GM18499 (cell line): ENCODE results near the gene B3GALNT2.
A peak's percentile ranks its signal among the peaks of the same experiment; 100 is the strongest.
"Not testable (repeated sequence)": the region's sequence is repeated elsewhere in the genome, so short reads cannot be mapped to it uniquely, and the experiment has no call there.

ENCODE experiments used
- ATAC-seq: cut with Tn5 transposase; IDR thresholded peaks from one replicate; pipeline ENCODE4 v1.9.1; 2021; ENCODE audit warnings: moderate number of reproducible peaks; ENCODE audit not compliant: insufficient read depth, unreplicated experiment

The B3GALNT2 gene

DNA sequence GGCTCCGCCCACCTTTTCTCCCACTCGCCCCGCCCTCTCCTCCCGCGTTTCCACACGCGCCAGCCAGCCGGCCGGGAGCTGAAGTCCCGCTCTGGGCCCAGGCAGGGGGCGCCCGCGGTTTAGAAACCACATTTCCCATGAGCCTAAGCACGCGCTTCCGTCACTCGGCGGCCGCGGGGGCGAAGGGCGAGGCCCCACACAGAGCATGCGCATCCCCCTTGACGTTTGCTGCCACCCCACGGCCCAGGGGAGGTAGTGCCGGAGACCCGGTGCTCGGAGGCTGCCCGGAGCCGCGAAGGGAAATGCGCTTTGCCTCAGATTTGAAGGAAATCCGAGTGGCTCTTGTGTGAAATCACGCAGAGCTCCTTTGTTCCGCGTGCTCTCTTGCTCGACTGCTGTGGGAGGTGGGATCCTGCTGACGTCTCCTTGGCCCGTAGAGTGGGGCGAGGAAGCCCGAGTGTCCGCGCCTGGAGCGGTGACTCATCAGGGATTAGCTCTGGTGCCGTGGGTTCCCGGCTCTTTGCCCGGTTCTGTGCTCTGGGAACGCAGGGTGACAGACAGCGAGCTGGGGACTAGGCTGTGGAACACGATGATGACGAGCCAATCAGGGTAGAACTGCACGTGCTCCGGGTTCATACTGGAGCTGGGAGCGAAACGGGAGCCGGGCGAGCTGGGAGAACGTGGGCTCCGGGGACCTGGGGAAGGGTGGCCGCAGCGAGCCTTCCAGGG lies 406 bp upstream of the B3GALNT2 start:
- peak; percentile 78 for ATAC-seq

DNA sequence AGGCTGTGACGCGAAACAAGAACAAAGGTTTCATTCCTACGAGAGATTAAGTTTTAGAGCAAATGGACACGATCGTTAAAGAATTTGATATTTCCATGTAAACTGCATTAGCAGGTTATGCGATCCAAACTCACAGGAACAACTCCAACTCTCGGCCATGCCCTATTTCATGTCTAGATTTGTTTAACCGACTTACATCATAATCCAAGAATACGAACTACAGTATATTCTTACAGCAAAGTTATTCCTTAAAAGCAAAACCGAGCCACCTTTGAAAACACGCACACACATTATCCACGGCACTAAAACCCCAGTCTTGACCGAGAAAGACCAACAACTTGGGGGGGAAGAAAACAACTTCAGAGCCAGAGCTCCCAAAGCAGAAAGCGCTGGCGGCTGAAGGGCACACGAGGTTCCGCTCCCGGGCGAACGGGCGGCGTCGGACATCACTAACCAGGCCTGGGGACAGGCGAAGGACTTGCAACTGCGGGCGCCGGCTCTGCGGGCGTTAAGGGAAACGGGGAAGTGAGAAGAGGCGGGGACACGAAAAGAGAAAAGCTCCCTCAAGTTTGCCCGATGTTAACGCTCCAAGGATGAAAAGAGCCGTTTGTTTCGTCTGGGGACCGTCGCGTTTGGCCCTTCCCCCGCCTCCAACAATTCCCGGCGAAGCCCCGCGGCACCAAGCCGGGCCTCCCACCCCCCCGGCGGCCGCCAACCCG lies 690 bp downstream of the B3GALNT2 start:
- ATAC-seq: no peak

DNA sequence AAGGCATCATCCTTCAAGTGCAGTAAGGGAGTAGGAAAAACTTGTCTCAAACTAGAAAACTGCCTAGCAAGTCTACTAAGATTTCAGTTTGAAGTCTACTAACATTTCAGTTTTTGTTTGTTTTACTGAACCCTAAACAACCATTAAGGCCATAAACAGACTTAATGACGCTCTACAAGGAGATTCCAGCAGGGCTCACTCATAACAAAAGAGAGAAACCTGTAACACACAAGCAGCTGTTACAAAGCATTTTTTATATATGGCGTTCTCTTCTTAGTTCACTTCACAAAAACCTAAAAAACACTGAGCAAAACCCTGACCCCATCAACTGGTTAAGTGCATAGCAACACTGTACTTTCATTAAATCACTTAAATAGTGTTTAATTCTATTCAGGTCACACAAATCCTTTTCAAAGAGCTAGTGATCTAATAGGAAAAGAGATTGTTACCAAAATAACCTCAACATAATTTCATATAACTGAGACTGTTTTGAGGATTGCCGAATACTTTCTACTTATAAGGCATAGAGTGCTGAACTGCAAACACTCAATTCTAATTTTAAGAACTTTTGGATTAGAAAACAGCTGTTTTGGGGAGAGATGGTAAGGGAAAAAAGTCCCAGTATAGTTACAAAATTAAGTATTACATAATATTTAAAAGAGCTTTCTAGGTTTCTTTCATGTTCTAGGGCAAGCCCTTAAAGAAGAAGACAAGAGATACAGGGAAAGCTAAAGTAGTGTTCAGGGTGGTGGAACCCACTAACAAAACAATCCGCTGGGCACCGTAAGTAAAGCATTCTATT lies 1.4 kb downstream of the B3GALNT2 start:
- no peak for ATAC-seq

DNA sequence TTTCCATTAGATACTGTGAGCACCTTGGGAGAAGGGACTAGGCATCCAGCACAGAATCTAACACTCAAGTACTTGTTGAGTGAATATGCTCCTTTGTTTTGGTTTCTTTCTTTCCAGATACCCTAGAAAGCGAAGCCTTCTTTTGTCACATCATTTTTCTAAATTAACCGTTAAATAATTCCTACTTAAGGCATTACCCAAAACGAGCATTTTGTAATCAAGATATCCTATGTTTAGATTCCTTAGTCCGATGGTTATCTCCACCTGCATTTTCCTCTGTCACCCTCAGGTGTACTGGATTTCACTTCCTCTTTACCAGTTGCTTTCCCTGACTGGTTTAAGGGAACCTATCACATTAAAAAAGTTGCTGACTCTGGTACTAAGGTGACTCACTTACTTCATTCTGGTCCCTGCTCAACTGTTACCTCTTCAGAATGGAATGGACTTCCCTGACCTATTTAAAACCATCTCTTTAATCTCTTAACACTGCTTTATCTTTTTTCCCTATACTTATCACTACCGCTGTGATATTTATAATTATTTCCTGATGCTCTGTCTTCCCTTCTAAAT lies 3.2 kb downstream of the B3GALNT2 start:
- no peak for ATAC-seq

DNA sequence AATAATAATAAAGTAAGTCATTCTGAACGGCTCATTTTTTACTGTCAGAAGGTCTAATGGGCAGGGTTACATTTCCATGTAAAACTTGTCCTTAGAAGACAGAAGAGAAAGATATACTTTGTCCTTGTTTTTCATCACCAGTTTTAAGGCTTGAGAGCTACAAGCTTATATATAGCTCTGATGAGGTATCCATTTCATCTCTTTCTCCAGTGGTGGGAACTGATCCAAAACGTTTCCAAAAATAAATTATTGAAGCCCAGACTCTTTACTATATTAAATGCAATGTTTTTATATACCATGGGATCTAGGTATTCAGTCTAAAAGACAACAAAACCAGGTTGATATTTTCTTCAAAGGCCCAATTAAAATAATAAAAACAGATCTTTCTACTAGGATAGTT lies 8.7 kb downstream of the B3GALNT2 start:
- no peak for ATAC-seq

DNA sequence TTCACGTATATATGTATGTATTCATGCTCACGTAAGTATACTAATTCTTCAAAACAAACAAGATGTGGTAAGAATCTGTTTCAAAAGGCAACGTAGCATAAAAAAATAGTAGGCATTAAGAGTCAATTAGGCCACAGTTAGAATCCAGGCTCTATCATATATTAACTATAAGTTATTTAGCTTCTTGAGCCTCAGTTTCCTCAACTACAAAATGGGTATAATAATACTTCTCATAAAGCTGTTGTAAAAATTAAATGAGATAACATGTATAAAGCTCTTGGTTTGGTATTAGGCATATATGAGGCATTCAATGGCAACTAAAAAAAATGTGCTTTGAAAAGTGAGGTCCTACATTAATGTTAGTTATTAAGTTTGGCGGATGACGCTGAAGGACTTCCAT lies 9.2 kb downstream of the B3GALNT2 start:
- no peak for ATAC-seq

DNA sequence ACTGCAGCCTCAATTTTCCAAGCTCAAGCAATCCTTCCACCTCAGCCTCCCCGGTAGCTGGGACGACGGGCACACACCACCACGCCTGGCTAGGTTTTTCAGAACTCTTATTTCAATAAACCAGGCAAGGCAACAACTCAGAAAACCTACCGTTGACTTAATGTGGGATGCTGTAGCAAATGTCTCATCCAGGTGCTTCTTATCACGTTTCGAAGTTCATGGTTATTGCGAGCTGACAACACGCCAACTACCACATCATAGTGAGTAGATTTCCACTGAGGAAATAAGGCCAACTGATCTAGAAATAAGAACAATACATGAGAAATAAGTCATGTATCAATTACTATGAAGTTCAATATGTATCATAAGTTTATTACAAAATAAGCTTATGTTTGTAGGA lies 9.7 kb downstream of the B3GALNT2 start:
- no peak for ATAC-seq

DNA sequence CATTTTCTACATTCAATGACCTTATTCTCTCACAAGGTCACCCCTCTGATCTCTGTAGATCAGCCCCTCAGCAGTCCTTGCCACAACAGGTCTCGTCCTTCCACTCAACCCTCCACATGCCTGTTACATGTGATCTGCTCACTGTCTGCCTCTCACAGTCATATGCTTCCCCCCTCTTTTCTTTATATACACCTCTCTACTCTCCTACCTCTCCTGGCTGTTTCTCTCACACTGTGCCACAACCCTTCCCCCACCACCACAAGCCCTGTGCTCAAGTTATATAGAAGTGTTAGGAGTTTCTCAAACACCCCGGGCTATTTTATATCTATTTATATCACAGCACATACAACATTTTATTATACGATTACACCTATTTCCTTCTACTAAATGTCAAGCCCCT lies 12.6 kb downstream of the B3GALNT2 start:
- no peak for ATAC-seq

DNA sequence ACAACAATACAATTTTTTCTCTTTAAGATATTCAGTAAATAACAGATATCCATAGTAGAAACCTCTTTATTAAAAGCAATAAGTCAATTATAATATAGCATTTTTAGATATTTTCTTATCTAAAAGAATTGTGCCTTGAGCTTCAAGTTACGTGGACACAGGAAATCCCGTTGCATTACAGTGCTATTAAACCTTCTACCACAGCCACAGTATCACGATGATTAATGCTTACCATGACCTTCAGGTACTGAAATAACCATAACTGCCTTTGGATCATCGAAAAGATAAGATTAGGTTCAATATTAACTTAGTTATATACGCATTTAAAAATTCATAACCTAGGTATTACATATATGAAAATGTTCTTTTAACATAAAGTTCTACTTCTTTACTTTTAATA lies 17.9 kb downstream of the B3GALNT2 start:
- no peak for ATAC-seq

DNA sequence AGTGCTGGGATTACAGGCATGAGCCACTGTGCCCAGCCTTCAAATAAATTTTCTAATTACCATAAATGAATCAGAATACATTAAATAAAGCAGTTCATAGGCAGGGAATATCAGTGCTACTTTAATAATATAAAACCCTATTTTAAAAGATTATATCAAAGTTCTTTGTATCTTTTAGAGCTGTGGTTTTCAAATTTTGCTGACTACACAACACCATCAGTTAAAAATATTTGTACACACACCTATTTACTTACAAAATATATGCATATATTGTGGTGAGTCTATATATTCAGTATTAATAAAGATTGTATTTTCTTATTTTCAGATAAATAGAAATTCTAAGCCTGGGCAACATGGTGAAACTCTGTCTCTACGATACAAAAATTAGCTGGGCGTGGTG lies 18.7 kb downstream of the B3GALNT2 start:
- no peak for ATAC-seq

DNA sequence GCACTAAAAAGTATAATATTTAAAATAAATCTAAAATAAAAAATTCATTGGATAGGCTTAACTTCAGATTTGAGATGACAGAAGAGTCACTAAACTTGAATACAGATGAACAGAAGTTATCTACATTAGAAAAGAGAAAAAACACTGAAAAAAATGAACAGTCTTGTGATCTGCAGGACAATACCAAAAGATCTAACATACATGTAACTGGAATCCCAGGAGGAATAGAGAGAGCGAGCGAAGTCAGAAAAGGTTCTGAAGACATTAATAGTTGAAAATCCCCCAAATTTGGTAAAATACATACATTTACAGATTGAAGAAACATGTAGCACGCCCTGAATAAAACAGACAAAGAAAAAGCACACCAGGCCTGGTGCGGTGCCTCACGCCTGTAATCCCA lies 21.2 kb downstream of the B3GALNT2 start:
- no peak for ATAC-seq

DNA sequence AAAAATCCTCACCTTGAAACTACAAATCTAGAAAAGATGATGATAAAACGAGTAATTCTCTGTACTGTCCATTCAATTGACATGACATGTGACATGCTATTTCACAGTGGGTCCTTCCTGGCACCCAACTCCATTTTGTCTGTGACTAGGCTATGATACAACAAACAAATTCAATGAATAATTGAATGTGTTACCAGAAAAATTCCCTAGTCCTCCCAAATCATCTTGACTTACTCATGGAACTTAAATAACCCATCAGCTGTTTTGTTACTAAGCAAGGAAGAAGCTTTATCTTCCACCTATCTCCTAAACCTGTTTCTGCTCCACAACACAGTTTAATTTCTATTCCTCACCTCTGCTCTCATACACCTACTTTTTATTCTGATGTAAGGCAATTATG lies 30.4 kb downstream of the B3GALNT2 start:
- ATAC-seq: no peak

DNA sequence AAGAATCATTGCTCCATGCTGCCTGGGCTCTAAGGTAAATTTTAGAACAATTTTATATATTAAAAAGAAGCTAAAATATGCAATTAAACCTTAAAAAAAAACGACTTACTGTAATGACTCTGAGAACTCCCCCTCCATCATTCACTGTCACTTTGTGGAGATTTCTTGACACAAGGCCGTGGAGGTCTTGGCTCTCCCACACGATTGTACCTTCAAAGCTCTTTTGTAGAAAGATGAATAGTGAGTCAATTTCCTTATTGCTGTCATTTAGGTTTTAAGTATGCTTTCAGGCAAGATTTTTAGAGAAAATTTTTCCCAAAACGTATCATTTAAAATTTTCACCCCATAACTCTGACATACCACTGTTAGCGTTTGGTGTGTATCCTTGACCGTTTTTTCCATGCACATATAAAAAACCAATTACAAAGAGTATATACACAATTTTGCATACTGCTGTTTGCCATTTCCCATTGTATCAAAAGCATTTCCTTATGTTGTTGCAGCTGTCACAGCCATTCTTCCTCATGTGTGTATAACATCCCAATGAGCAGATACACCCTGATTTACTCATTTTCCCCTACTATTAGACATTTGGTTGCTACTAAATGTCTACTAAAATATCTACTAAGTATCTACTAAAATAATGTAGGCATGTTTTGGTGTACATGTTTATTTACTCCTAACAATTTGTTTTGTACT lies 33.4 kb downstream of the B3GALNT2 start:
- ATAC-seq: no peak

DNA sequence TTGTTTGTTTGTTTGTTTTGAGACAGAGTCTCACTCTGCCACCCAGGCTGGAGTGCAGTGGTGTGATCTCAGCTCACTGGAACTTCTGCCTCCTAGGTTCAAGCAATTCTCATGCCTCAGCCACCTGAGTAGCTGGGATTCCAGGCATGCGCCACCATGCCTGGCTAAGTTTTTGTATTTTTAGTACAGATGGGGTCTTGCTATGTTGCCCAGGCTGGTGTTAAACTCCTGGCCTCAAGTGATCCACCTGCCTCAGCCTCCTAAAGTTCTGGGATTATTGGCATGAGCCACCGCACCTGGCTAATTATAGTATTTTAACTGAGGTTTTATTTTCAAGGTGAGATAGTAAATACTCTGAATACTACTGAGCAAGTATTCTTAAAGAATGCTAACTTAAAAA lies 34.4 kb downstream of the B3GALNT2 start:
- not testable (repeated sequence) for ATAC-seq

DNA sequence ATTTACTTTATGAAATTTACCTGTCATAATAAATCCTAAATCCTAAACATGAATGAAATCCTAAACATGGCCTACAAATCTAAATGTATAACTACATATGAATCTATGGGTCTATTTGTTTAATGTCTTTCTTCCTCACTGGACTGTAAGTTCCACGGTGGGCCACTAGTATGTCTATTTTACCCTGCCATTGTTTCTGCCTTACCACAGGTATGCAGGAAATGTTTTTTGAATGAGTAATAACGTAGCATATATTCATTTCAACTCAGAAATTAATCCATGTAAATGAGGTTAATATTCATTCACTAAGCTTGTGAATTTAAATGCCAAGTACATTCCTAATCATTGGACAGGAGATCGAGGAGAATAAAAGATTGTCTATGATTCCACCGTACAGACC lies 35.3 kb downstream of the B3GALNT2 start:
- ATAC-seq: no peak

DNA sequence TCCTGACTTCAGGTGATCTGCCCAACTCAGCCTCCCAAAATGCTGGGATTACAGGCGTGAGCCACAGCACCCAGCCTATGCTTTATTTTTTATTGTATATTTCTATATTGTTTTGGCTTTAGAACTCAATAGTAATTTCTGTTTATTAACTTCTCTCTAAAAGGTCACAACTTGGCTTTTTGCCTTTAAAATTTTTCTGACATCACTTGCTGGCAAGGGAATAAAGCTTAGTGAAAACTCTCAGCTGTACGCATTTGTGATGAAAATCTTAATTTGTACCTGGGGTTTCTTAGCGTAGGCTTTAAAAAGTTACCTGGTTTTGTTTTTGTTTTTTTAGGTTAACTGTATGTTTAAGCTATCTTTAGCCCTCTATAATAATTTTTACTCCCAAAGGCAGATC lies 36.2 kb downstream of the B3GALNT2 start:
- ATAC-seq: no peak

DNA sequence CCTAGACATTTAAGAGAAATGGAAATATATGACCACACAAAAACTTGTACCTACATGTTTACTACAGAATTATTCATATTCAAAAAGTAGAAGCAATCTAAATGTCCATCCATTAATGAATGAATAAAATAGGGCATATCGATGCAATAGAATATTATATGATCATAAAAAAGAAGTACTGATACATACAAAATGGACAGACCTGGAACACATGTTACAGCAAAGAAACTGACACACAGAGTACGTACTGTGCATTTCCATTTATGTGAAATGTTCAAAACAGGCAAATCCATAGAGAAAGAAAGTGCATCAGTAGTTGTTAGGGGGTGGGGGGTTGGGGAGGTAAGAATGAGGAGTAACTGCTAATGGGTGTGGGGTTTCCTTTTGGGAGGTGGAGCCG lies 39.2 kb downstream of the B3GALNT2 start:
- no peak for ATAC-seq

DNA sequence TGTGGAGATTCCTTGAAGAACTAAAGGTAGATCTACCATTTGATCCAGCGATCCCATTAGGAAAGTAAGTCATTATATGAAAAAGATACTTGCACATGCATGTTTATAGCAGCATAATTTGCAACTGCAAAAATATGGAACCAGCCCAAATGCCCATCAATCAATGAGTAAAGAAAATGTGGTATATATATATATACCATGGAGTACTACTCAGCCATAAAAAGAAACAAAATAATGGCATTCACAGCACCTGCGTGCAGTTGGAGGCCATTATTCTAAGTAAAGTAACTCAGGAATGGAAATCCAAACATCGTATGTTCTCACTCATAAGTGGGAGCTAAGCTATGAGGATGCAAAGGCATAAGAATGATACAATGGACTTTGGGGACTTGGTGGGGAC lies 41.4 kb downstream of the B3GALNT2 start:
- not testable (repeated sequence) for ATAC-seq

DNA sequence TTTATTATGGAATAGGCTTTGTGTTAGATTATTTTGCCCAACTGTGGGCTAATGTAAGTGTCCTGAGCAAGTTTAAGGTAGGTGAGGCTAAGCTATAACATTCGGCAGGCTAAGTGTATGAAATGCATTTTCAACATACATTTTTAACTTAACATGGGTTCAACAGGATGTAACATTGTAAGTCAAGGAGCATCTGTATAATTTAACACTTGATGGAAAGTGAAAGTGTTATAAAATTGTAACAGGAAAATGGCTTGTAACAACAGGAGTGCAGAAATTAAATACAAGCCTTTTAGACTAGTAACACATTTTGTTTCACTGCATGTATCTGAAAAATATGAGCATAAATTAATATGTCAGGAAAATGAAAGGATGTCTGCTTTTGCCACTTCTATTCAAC lies 42.3 kb downstream of the B3GALNT2 start:
- no peak for ATAC-seq

DNA sequence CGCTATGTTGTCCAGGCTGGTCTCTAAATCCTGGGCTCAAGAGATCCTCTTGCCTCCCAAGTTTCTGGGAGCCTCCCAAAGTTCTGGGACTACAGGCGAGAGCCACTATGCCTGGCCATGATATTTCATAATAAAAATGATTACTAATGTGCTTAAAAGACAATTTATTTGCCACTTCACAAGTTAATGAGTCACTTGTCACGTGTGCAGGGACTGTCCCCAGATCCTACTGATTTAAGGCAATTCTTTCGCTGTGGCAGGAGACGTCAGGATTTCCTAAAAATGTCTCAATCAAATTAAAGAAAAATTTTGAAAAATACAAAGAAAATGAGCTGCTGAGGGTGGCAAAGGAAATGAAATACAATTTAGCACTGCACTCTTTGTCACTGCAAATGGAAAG lies 43.5 kb downstream of the B3GALNT2 start:
- ATAC-seq: no peak
